HepG2 (cell line): Measurements from ENCODE around the gene ERRFI1. TPM values are rescaled to one million over a fixed set of nuclear protein-coding genes. Genes with fewer than 3 reads are reported as not detected.

Source experiments
- ATAC-seq: fragments of 200-7000 bp; cut with Tn5 transposase; 3 replicates; pipeline ENCODE4 v1.9.1; 2020; ENCODE audit warnings: mild to moderate bottlenecking, moderate library complexity
- BruUV-seq: library from RNA; stranded (reverse); fragments of 400-500 nt; replicated peaks from 2 replicates; lab custom pipeline; 2021; lab: Mats Ljungman, UMichigan
- CTCF ChIA-PET: fragments of 300-600 bp; formaldehyde crosslinking; extraction: SDS; loops from one replicate; lab custom pipeline; 2021; ENCODE audit warnings: low total read pairs, inconsistent platforms, low intra/inter-chr PET ratio; lab: Yijun Ruan, JAX
- POLR2A ChIA-PET: fragments of 350-600 bp; sonication (Branson Sonifier 250); formaldehyde crosslinking; loops from one replicate; lab custom pipeline; 2020; ENCODE audit warnings: antibody characterized with exemption, inconsistent platforms; lab: Yijun Ruan, JAX
- DNase-seq: peaks from one replicate; pipeline ENCODE4 v3.0.0-alpha.2; 2015; ENCODE audit warnings: low spot score
- FAIRE-seq: peaks from 3 replicates; lab custom pipeline; 2011; peaks lifted over from hg19 to GRCh38; lab: Jason Lieb, UNC
- H2AFZ ChIP-seq: one replicate; pipeline ENCODE4 v1.6.1; 2011; ENCODE audit warnings: low read length, inconsistent platforms
- H3K27ac ChIP-seq: fragments of 300-600 bp; 3 replicates; pipeline ENCODE4 v1.8.0; 2011; ENCODE audit warnings: mixed run types, mild to moderate bottlenecking, mixed read lengths, low read length, inconsistent platforms; ENCODE audit not compliant: insufficient read depth; ENCODE audit errors: extremely low read length
- H3K27me3 ChIP-seq, 2 experiments: fragments of 200-600 bp in 1 of 2; 2 replicates in 1 of 2; 3 replicates in 1 of 2; pipeline versions ENCODE4 v1.6.0 to v1.8.0; 2011; ENCODE audit warnings: low read length in 2 of 2, mild to moderate bottlenecking in 2 of 2, moderate library complexity in 2 of 2, inconsistent platforms in 1 of 2; ENCODE audit not compliant: insufficient read depth in 2 of 2, control insufficient read depth in 1 of 2
- H3K36me3 ChIP-seq, 2 experiments: fragments of 200-600 bp in 1 of 2; replicated peaks in 1 of 2; 2 replicates in 1 of 2; 3 replicates in 1 of 2; pipeline versions ENCODE4 v1.5.1 to v1.8.0; 2011; ENCODE audit warnings: low read length in 2 of 2, inconsistent platforms in 1 of 2; ENCODE audit not compliant: insufficient read depth in 2 of 2, control insufficient read depth in 1 of 2
- H3K4me1 ChIP-seq: 2 replicates; pipeline ENCODE4 v1.5.1; 2012; ENCODE audit warnings: low read length, inconsistent platforms; ENCODE audit not compliant: insufficient read depth
- H3K4me2 ChIP-seq: 2 replicates; pipeline ENCODE4 v1.6.0; 2011; ENCODE audit warnings: low read depth, low read length, inconsistent platforms
- H3K4me3 ChIP-seq, 3 experiments: fragments of 200-600 bp in 1 of 3; sonication (generic), shearing (Covaris generic) in 1 of 3; replicated peaks in 1 of 3; 2 replicates each; pipeline ENCODE4 v1.5.1; 2011 to 2016; ENCODE audit warnings: low read length in 3 of 3, inconsistent platforms in 2 of 3, low read depth in 2 of 3, mild to moderate bottlenecking in 2 of 3, control low read depth in 1 of 3, mixed read lengths in 1 of 3; ENCODE audit not compliant: insufficient read depth in 1 of 3
- H3K79me2 ChIP-seq: one replicate; pipeline ENCODE4 v1.6.1; 2011; ENCODE audit warnings: low read length, inconsistent platforms; ENCODE audit not compliant: insufficient read depth
- H3K9ac ChIP-seq: 2 replicates; pipeline ENCODE4 v1.6.0; 2011; ENCODE audit warnings: mild to moderate bottlenecking, low read depth, low read length, inconsistent platforms; ENCODE audit not compliant: insufficient read depth
- H3K9me3 ChIP-seq: 2 replicates; pipeline ENCODE4 v1.5.1; 2012; ENCODE audit warnings: mild to moderate bottlenecking, low read length
- H4K20me1 ChIP-seq: 2 replicates; pipeline ENCODE4 v1.6.0; 2011; ENCODE audit warnings: inconsistent platforms, mild to moderate bottlenecking, low read length, moderate library complexity; ENCODE audit not compliant: insufficient read depth
- ATRX ChIP-seq: sonication (generic); formaldehyde crosslinking; IDR thresholded peaks from 2 replicates; pipeline ENCODE4 v1.4.0; 2020; ENCODE audit warnings: missing genetic modification reagents, borderline replicate concordance
- RFXANK ChIP-seq: IDR thresholded peaks from 2 replicates; pipeline ENCODE4 v1.6.1; 2016
- SATB2 ChIP-seq: sonication (generic); formaldehyde crosslinking; IDR thresholded peaks from 2 replicates; pipeline ENCODE4 v1.5.0; 2020; ENCODE audit warnings: missing genetic modification reagents
- SETDB1 ChIP-seq: sonication (generic); formaldehyde crosslinking; IDR thresholded peaks from 2 replicates; pipeline ENCODE4 v1.5.1; 2020; ENCODE audit warnings: missing genetic modification reagents, mild to moderate bottlenecking, borderline replicate concordance
- SOX5 ChIP-seq: IDR thresholded peaks from 2 replicates; pipeline ENCODE4 v1.6.1; 2016; ENCODE audit warnings: borderline replicate concordance
- ZFP62 ChIP-seq: sonication (generic); formaldehyde crosslinking; IDR thresholded peaks from 2 replicates; pipeline ENCODE4 v1.4.0; 2020; ENCODE audit warnings: missing genetic modification reagents
- ZNF598 ChIP-seq: sonication (generic); formaldehyde crosslinking; IDR thresholded peaks from 2 replicates; pipeline ENCODE4 v1.5.1; 2020; ENCODE audit warnings: mild to moderate bottlenecking, missing genetic modification reagents, borderline replicate concordance
- ZNF850 ChIP-seq: sonication (generic); formaldehyde crosslinking; conservative IDR thresholded peaks from 2 replicates; pipeline ENCODE4 v1.9.0; 2021; ENCODE audit warnings: mild to moderate bottlenecking, missing genetic modification reagents
- WGBS: methylation state at CpG from one replicate; pipeline ENCODE4 v1.1.6; 2017; ENCODE audit warnings: low lambda C conversion rate; 5-methylcytosine and 5-hydroxymethylcytosine counted together
- in situ Hi-C: cut with HindIII; loops from 2 replicates; pipeline ENCODE4 v1.10.0; 2017; ENCODE audit warnings: low pct_unique_long_range_greater_than_20kb; ENCODE audit not compliant: extremely low pct_ligation_motif_present
- intact Hi-C: fragments of 100-400 bp; cut with micrococcal nuclease; formaldehyde crosslinking; loops from one replicate; pipeline ENCODE4 v1.10.0; 2022; ENCODE audit not compliant: unreplicated experiment
- polyA plus RNA-seq, 8 experiments: library from polyadenylated mRNA; depleted of rRNA in 3 of 8; stranded (reverse) in 7 of 8; unstranded in 1 of 8; fragments of >200 nt; fragmentation: Illumina TruSeq in 4 of 8; extraction: Trizol in 4 of 8; gene quantifications; 2 replicates each; pipeline versions ENCODE4 v1.2.1 to v1.2.3, GENCODE V29; 2011 to 2016; ENCODE audit warnings: low read depth in 4 of 8, missing spikeins in 1 of 8, mixed read lengths in 1 of 8; ENCODE audit not compliant: insufficient read depth in 1 of 8
- total RNA-seq, 5 experiments: library from RNA; depleted of rRNA; stranded (reverse); fragments of >200 nt; fragmentation: Illumina TruSeq; extraction: Trizol; gene quantifications; 2 replicates each; pipeline ENCODE4 v1.2.3, GENCODE V29; 2016; ENCODE audit warnings: low read depth in 1 of 5
- TF ChIP-seq, protein P1 (sequence below): sonication (generic); formaldehyde crosslinking; IDR thresholded peaks from 2 replicates; pipeline ENCODE4 v1.8.1; 2023; ENCODE audit warnings: mild to moderate bottlenecking, inconsistent platforms, moderate library complexity, missing genetic modification reagents, borderline replicate concordance
- TF ChIP-seq, protein P2 (sequence below): sonication (generic); formaldehyde crosslinking; IDR thresholded peaks from 2 replicates; pipeline ENCODE4 v1.4.0; 2020; ENCODE audit warnings: mild to moderate bottlenecking, missing genetic modification reagents, borderline replicate concordance
- TF ChIP-seq, protein P3 (sequence below): sonication (generic); formaldehyde crosslinking; IDR thresholded peaks from 2 replicates; pipeline ENCODE4 v1.5.1; 2020; ENCODE audit warnings: mild to moderate bottlenecking, missing genetic modification reagents, borderline replicate concordance

Gene ERRFI1
- total and polyA plus RNA-seq, 2 of the 13 experiments (the other 11 are each of a cell fraction or from before 2014, with no cell fraction given): 84.4 to 753 TPM

DNA sequence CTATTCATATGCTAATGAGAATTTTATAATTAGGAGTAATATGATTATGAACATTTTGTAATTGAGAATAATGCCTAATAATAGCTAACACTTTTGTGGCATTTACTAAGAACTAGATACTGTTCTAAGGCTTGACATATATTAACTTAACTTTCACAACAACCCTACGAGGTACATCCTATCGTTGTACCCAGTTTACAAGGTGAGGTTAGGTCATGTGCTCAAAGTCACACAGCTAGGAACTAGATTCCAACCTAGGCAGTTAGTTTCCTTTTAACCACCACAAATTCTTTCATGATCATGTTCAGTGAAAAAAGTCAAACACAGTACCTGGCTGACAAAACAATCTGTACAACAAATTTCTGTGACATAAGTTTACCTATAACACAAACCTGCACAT is 13.0 kb upstream of the ERRFI1 start:
- Histone ChIP-seq H2AFZ (no peak overlapping the region), H3K27ac (no peak overlapping the region), H3K36me3 (no peaks in the 10 kb centered on the region), H4K20me1 (no peaks in the 10 kb centered on the region), H3K9me3 (0 out of 2 replicates have a peak, but pooled peaks cover 4% of the 10 kb centered on the region), H3K9ac (no peak overlapping the region), H3K4me2 (no peak overlapping the region), H3K27me3 (no peaks in the 10 kb centered on the region), H3K4me3 (no peak overlapping the region), H3K79me2 (no peaks in the 10 kb centered on the region), H3K4me1 (peaks cover 36% of the 10 kb centered on the region)
- no peak for FAIRE-seq
- WGBS: 47% methylated on average over 2 of the region's 2 CpGs
- CTCF ChIA-PET: no interaction called here
- TF ChIP-seq ZFP62 (CRISPR knock-in tag): no peak
- no peak for TF ChIP-seq RFXANK (CRISPR knock-in tag)
- TF ChIP-seq ZNF598 (CRISPR knock-in tag): no peak
- TF ChIP-seq, protein P1, sequence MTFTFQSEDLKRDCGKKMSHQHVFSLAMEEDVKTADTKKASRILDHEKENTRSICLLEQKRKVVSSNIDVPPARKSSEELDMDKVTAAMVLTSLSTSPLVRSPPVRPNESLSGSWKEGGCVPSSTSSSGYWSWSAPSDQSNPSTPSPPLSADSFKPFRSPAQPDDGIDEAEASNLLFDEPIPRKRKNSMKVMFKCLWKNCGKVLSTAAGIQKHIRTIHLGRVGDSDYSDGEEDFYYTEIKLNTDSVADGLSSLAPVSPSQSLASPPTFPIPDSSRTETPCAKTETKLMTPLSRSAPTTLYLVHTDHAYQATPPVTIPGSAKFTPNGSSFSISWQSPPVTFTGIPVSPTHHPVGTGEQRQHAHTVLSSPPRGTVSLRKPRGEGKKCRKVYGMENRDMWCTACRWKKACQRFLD (CRISPR knock-in tag): no peak
- TF ChIP-seq, protein P2, sequence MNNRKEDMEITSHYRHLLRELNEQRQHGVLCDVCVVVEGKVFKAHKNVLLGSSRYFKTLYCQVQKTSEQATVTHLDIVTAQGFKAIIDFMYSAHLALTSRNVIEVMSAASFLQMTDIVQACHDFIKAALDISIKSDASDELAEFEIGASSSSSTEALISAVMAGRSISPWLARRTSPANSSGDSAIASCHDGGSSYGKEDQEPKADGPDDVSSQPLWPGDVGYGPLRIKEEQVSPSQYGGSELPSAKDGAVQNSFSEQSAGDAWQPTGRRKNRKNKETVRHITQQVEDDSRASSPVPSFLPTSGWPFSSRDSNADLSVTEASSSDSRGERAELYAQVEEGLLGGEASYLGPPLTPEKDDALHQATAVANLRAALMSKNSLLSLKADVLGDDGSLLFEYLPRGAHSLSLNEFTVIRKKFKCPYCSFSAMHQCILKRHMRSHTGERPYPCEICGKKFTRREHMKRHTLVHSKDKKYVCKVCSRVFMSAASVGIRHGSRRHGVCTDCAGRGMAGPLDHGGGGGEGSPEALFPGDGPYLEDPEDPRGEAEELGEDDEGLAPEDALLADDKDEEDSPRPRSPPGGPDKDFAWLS (CRISPR knock-in tag): no peak
- no peak for TF ChIP-seq SATB2 (CRISPR knock-in tag)
- TF ChIP-seq, protein P3, sequence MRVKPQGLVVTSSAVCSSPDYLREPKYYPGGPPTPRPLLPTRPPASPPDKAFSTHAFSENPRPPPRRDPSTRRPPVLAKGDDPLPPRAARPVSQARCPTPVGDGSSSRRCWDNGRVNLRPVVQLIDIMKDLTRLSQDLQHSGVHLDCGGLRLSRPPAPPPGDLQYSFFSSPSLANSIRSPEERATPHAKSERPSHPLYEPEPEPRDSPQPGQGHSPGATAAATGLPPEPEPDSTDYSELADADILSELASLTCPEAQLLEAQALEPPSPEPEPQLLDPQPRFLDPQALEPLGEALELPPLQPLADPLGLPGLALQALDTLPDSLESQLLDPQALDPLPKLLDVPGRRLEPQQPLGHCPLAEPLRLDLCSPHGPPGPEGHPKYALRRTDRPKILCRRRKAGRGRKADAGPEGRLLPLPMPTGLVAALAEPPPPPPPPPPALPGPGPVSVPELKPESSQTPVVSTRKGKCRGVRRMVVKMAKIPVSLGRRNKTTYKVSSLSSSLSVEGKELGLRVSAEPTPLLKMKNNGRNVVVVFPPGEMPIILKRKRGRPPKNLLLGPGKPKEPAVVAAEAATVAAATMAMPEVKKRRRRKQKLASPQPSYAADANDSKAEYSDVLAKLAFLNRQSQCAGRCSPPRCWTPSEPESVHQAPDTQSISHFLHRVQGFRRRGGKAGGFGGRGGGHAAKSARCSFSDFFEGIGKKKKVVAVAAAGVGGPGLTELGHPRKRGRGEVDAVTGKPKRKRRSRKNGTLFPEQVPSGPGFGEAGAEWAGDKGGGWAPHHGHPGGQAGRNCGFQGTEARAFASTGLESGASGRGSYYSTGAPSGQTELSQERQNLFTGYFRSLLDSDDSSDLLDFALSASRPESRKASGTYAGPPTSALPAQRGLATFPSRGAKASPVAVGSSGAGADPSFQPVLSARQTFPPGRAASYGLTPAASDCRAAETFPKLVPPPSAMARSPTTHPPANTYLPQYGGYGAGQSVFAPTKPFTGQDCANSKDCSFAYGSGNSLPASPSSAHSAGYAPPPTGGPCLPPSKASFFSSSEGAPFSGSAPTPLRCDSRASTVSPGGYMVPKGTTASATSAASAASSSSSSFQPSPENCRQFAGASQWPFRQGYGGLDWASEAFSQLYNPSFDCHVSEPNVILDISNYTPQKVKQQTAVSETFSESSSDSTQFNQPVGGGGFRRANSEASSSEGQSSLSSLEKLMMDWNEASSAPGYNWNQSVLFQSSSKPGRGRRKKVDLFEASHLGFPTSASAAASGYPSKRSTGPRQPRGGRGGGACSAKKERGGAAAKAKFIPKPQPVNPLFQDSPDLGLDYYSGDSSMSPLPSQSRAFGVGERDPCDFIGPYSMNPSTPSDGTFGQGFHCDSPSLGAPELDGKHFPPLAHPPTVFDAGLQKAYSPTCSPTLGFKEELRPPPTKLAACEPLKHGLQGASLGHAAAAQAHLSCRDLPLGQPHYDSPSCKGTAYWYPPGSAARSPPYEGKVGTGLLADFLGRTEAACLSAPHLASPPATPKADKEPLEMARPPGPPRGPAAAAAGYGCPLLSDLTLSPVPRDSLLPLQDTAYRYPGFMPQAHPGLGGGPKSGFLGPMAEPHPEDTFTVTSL (CRISPR knock-in tag): no peak
- no peak for TF ChIP-seq SETDB1
- TF ChIP-seq ATRX (CRISPR knock-in tag): no peak
- TF ChIP-seq ZNF850 (CRISPR knock-in tag): no peak
- TF ChIP-seq SOX5 (CRISPR knock-in tag): no peak
- in situ Hi-C loops: loop anchor here (25.0 kb wide), 1 partner anchor 98 kb away; no protein-coding TSS in a partner anchor
- no peak for DNase-seq
- POLR2A ChIA-PET: interaction anchor here (1.2 kb wide), 1 partner anchor 21 kb away, joined by 3 read pairs; no protein-coding TSS in a partner anchor
- ATAC-seq: no peak
- no TSS peak for BruUV-seq
- intact Hi-C loops: no loop called here
